ENCODE data around the gene CHRM5.

DNA sequence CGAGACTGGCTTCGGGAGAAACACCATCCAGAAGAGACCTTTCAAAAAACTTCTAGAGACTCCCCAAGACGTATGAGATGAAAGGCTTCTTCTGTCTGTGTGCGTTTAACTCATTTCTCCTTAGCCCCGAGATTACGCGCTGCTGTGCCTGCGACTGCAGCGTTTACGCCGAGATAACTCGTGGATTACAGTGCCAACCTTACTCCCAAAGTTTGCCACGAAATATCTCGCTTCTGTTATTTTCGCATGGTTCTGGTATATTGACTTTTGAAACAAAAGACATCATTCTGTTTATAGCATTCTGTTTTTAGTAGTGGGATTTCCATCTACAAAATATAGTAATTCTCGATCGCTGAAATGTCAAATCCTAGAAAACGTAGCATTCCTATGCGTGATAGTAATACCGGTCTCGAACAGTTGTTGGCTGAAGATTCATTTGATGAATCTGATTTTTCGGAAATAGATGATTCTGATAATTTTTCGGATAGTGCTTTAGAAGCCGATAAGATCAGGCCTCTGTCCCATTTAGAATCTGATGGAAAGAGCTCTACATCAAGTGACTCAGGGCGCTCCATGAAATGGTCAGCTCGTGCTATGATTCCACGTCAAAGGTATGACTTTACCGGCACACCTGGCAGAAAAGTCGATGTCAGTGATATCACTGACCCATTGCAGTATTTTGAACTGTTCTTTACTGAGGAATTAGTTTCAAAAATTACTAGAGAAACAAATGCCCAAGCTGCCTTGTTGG is 134.1 kb downstream of the CHRM5 start:
- TF ChIP-seq EZH2 (IDR thresholded peaks at IDR 0.05; ENCODE audit: insufficient read depth, poor library complexity, severe bottlenecking) (no peak), EZH2phosphoT487 (IDR thresholded peaks at IDR 0.05; ENCODE audit: insufficient read depth, low read depth) (no peak)
